Measurements from ENCODE around the gene FAM169A.
"Not testable (repeated sequence)": the region's sequence is repeated elsewhere in the genome, so short reads cannot be mapped to it uniquely, and the experiment has no call there.

Gene FAM169A

GRCh38 chr5:74870299-74871067 is 4.3 kb upstream of the FAM169A start:
- no peak for DNase-seq (ENCODE audit: low read depth in 1 of 2, low spot score in 1 of 2)

DNA sequence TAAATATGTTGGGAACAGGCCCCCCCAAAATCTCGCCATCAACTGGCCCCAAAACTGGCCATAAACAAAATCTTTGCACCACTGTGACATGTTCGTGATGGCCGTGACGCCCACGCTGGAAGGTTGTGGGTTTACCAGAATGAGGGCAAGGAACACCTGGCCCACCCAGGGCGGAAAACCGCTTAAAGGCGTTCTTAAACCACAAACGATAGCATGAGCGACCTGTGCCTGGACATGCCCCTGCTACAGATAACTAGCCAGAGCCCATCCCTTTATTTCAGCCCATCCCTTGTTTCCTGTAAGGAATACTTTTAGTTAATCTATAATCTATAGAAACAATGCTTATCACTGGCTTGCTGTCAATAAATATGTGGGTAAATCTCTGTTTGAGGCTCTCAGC is 3.2 kb upstream of the FAM169A start:
- not testable (repeated sequence) for DNase-seq (ENCODE audit: low read depth in 1 of 2, low spot score in 1 of 2)

- peak in 1 of 2 donors; percentile 4 for DNase-seq (ENCODE audit: low read depth in 1 of 2, low spot score in 1 of 2)
Measured at GRCh38 chr5:74866596-74867162, 492 bp upstream of the FAM169A start.

- no peak for DNase-seq (ENCODE audit: low read depth in 1 of 2, low spot score in 1 of 2)
Measured at GRCh38 chr5:74865256-74865803, 857 bp downstream of the FAM169A start.

- DNase-seq (ENCODE audit: low read depth in 1 of 2, low spot score in 1 of 2): no peak
Measured at GRCh38 chr5:74864823-74865222, 1.4 kb downstream of the FAM169A start.

DNA sequence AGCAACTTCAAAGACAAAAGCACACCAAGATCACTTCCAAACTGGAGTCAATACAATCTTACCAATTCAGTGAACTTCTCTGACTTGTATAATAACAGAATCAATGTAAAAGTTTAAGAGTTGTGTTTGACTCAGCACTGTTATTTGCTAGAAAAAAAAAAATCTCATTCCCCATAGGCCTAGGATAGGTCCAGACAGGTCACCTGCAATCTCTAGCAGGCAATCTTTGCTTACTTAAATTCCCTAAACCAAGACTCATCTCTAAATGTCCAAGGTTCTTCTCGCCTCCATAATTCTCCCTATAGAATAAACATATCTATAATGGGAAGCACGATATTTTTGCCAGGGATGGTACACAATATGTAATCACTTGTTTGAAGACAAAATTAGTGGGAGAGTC is 2.5 kb downstream of the FAM169A start:
- DNase-seq (ENCODE audit: low read depth in 1 of 2, low spot score in 1 of 2): no peak

GRCh38 chr5:74862221-74862620 is 4.0 kb downstream of the FAM169A start:
- no peak for DNase-seq (ENCODE audit: low read depth in 1 of 2, low spot score in 1 of 2)

DNA sequence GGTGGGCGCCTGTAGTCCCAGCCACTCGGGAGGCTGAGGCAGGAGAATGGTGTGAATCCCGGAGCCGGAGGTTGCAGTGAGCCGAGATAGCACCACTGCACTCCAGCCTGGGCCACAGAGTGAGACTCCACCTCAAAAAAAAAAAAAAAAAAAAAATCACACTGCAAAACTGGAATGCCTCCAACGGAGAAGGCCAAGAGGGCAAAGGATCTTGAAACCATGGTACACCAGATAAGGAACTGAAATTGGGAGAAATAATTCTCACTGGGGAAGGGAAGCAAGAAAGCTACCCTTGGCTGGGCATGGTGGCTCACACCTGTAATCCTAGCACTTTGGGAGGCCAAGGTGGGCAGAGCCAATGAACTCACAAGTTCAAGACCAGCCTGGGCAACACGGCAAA is 9.2 kb downstream of the FAM169A start:
- not testable (repeated sequence) for DNase-seq (ENCODE audit: low read depth in 1 of 2, low spot score in 1 of 2)

- no peak for DNase-seq (ENCODE audit: low read depth in 1 of 2, low spot score in 1 of 2)
Measured at GRCh38 chr5:74853256-74853655, 12.9 kb downstream of the FAM169A start.

DNA sequence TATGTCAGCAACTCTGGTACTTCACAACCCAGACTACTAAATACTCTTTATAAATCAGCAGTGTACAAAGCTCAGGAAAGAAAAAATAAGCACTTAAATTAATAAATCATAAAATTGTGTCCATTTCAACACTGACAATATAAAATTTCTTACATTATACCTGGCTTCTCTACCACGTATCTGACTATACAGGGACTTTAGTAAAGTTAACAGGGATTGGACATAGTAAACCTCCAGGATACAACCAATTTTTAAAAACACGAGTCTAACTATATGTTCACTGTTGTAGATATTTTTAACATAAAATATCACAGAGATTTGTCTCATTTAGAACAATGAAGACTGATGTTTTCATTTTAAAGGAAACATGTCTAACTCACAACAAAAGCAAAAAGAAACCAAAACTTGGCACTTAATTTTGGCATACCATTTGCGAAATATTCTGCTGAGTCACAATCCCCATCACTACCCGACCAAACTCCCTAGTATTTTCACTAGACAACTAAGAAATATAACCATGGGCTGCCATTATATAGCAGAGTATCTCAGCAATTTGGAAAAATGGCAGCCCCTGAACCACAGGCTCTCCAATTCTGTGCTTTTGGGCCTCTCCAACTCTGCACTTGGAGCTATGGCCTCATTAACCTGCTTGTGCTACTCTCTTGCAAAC is 14.4 kb downstream of the FAM169A start:
- DNase-seq (ENCODE audit: low read depth in 1 of 2, low spot score in 1 of 2): no peak

- DNase-seq (ENCODE audit: low read depth in 1 of 2, low spot score in 1 of 2): no peak
Measured at GRCh38 chr5:74850789-74851425, 15.3 kb downstream of the FAM169A start.

GRCh38 chr5:74850030-74850429 is 16.2 kb downstream of the FAM169A start:
- DNase-seq (ENCODE audit: low read depth in 1 of 2, low spot score in 1 of 2): no peak

GRCh38 chr5:74848553-74849025 is 17.6 kb downstream of the FAM169A start:
- no peak for DNase-seq (ENCODE audit: low read depth in 1 of 2, low spot score in 1 of 2)

DNA sequence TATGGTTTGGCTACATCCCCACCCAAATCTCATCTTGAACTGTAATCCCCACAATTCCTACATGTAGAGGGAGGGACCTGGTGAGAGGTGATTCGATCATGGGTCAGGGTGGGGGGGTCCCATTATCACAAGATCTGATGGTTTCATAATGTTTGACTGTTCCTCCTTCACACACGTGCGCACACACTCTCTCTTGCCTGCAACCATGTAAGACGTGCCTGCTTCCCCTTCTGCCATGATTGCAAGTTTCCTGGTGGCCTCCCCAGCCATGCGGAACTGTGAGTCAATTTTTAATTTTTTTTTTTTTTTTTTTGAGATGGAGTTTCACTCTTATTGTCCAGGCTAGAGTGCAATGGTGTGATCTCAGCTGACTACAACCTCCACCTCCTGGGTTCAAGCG is 27.0 kb downstream of the FAM169A start:
- DNase-seq (ENCODE audit: low read depth in 1 of 2, low spot score in 1 of 2): no peak

DNA sequence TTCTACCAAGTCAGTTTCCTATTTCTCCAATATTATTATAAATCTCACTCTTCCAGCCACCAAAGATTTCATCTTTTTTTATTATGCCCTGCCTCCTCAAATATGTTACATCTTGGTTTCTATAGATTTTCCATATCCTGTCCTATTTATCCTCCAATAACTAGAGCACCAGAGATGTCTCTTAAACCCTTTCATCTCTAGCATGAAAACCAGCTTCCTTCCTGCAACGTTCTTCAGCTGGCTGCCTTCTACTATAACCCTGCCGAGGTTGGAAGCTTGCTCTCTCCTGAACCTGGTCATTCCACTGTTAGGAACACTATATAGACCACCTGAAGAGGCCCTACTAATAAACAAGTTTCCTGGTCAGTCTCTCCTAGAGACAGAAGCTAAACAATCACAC is 27.9 kb downstream of the FAM169A start:
- no peak for DNase-seq (ENCODE audit: low read depth in 1 of 2, low spot score in 1 of 2)

- no peak for DNase-seq (ENCODE audit: low read depth in 1 of 2, low spot score in 1 of 2)
Measured at GRCh38 chr5:74837115-74837514, 29.1 kb downstream of the FAM169A start.

- DNase-seq (ENCODE audit: low read depth in 1 of 2, low spot score in 1 of 2): no peak
Measured at GRCh38 chr5:74833537-74834266, 32.5 kb downstream of the FAM169A start.

GRCh38 chr5:74829413-74829812 is 36.8 kb downstream of the FAM169A start:
- no peak for DNase-seq (ENCODE audit: low read depth in 1 of 2, low spot score in 1 of 2)

DNA sequence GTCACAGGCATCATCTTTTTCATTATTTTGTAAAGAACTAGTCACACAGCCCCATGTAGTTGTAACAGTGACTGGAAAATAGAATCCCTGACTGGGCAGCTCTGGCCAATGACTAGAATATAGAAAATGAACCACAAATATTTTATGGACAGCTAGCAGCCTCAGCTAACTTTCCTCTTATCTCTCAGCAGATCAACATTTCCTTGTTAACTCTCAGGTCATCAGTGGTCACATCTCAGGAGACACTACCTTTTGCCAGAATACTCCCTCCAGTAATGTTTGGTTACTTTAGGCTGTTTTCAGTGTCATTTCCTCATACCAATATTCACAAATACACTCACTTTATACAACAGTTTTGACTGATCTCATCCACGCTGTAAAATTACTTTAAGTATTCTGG is 43.9 kb downstream of the FAM169A start:
- DNase-seq (ENCODE audit: low read depth in 1 of 2, low spot score in 1 of 2): no peak

DNA sequence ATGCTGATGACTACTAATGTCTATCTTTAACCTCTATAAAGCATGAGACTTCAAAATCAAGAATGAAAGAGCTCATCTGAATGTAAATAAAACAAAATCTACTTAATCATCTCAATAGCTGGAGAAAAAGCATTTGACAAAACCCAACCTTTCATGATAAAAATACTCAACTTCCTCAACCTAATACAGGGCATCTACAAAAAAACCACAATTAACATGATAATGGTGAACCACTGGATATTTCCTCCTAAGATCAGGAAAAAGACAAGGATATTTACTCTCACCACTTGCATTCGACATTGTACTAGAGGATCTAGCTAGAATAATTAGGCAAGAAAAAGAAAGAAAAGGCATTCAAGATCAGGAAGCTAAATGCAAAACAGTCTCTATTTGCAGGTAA is 49.3 kb downstream of the FAM169A start:
- no peak for DNase-seq (ENCODE audit: low read depth in 1 of 2, low spot score in 1 of 2)

DNA sequence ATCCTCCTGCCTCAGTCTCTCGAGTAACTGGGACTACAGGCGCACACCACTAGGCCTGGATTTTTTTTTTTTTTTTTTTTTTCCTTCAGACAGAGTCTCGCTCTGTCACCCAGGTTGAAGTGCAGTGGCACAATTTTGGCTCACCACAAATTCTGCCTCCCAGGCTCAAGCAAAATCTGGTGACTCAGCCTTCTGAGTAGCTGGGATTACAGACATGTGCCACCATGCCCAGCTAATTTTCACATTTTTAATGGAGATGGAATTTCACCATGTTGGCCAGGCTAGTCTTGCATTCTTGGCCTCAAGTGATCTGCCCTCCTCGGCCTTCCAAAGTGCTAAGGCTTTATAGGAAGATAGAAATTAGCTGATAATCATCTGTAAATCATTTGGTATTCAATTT is 55.3 kb downstream of the FAM169A start:
- DNase-seq (ENCODE audit: low read depth in 1 of 2, low spot score in 1 of 2): no peak
